HG03378 (cell line): ENCODE measurements around the gene TMEM218.
"Not testable (repeated sequence)": the region's sequence is repeated elsewhere in the genome, so short reads cannot be mapped to it uniquely, and the experiment has no call there.

Experiments used
- ATAC-seq: cut with Tn5 transposase; IDR thresholded peaks from one replicate; pipeline ENCODE4 v1.9.1; 2021; ENCODE audit warnings: mild to moderate bottlenecking, moderate library complexity; ENCODE audit not compliant: unreplicated experiment

The TMEM218 gene

DNA sequence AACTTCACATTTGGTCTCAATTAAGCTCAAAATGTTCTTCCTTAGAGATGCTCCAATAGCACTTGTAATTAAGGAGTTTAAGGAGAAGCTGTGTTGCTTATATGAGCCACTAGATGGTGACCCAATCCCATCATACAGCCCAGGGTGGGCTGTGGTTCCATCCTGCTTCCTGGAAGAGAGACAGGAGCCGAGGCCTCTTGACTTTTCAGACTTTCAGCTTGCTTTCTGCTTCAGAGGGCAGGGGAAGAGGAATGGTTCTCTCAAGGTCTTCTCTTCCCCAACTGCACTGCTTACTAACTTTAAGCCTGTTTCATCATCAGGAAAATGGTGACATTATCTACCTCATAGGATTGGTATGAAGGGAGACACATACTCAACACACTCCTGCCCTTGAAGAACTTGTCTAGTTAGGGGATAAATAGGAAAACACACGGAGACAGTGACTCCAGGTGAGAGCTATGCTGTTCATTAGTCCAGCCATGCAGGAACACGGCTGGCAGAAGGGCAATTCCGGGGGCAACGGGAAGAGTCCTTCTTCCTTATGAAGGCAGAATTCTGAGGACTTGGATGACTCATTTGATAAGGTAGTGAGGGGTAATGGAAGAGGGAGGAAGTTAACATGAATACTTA lies 20.1 kb downstream of the TMEM218 start:
- no peak for ATAC-seq

- ATAC-seq: no peak
These were observed 20.6 kb downstream of the TMEM218 start for GRCh38 chr11:125090816-125091215.

DNA sequence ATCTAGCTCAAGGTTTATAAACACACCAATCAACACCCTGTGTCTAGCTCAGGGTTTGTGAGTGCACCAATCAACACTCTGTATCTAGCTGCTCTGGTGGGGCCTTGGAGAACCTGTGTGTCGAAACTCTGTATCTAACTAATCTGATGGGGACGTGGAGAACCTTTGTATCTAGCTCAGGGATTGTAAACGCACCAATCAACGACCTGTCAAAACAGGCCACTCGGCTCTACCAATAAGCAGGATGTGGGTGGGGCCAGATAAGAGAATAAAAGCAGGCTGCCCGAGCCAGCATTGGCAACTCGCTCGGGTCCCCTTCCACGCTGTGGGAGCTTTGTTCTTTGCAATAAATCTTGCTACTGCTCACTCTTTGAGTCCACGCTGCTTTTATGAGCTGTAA lies 21.3 kb downstream of the TMEM218 start:
- ATAC-seq: not testable (repeated sequence)

- ATAC-seq: not testable (repeated sequence)
These were observed 21.9 kb downstream of the TMEM218 start for GRCh38 chr11:125089481-125089880.

GRCh38 chr11:125088576-125089455 lies 22.6 kb downstream of the TMEM218 start:
- no peak for ATAC-seq

- ATAC-seq: no peak
These were observed 23.3 kb downstream of the TMEM218 start for GRCh38 chr11:125088123-125088522.

GRCh38 chr11:125086633-125087296 lies 24.7 kb downstream of the TMEM218 start:
- ATAC-seq: no peak

DNA sequence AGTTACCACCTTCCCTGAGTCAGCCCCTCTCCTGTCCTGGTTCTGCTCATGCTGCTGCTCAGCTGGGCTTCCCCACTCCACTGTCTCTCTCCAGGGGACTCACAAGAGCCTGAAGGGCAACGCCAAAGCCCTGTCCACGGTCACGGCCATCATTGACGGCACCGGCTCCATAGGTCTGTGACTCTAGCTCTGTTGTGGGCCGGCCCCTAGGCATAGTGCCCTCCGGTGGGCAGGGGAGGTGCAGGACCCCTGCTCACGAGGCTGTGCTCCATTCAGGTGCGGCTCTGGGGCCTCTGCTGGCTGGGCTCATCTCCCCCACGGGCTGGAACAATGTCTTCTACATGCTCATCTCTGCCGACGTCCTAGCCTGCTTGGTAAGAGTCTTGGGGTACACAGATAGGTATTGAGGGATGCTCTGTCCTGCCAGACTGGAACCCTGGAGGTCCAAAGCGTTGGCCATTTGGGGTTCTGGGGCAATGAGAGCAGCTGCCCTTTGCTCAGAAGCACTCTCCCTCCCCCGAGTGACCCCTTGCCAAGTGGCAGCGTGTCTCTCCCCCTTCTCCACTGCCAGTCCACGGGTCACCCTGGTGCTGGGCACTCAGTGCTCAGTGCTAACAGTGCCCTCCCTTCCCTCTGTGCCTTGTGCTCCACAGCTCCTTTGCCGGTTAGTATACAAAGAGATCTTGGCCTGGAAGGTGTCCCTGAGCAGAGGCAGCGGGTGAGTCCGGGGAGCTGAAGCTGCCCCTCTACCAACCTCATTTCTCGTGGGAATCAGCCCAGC lies 25.9 kb downstream of the TMEM218 start:
- no peak for ATAC-seq

DNA sequence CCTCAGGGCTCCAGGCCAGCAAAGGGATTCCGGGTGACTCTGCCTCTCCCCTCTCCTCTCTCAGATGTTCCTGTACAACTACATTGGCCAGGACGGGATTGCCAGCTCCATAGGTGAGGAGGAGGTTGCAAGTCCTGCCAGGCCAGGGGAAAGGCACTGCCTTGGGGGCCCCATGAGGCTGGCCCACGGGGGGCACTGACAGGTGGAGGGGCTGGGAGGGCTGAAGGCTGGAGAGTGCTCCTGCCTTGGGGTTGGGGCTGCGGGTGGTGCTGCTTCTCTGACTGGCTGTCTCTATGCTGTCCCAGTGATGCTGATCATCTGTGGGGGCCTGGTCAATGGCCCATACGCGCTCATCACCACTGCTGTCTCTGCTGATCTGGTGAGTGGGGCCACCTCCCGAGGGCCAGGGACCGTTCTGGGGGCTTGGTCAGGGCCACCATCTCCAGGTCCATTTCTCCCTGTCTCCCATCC lies 26.6 kb downstream of the TMEM218 start:
- no peak for ATAC-seq

- no peak for ATAC-seq
These were observed 27.4 kb downstream of the TMEM218 start for GRCh38 chr11:125084057-125084416.

GRCh38 chr11:125083312-125084056 lies 27.9 kb downstream of the TMEM218 start:
- ATAC-seq: no peak

DNA sequence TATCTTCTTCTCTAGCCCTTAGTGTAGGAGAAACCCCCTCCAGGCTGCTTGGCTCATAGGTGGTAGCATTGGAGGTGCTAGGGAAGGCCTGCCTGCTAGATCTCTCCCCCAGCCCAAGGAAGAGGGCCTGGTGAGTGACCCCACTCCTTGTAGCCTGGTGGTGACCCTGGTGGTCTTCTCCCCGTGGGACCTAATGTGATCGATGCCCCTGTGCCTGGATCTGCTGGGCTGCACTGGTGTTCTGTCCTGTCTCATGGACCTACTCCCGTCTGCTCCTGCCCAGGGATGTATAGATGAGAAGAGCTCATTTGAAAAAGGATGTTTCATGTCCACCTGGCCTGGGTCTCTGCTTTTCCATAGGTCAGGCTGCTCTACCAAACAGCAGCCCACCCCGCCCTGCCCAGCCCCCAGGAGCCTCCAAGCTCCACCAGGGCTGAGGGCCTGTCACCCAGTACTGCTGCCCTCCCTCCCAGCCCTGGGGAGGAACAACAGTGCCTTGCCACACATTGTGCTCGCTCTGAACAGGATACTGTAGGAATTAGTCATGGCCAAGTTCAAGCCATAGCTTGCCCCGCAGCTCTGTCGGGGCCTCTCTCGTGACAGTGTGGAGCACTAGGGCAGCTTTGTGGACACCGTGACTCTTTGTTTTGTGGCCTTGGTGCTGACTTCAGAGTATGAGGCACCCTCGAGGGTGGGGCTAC lies 28.7 kb downstream of the TMEM218 start:
- ATAC-seq: no peak

DNA sequence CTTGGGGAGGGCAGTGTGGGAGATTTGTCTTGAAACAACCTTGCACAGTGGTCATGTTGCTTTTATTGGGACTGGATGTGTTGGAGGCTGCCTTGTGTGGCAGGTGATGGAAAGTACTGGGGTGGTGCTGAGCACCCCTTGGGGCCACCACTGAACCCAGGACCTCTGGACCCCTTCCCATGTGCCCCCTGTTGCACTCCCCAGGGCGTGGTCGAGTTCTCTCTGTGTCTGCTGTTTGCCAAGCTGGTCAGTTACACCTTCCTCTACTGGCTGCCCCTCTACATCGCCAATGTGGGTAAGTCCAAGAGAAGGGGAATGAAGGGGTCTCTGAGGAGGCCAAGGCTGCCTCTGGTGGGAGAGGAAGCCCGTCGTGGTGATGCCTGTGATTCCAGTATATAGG lies 29.4 kb downstream of the TMEM218 start:
- ATAC-seq: no peak

DNA sequence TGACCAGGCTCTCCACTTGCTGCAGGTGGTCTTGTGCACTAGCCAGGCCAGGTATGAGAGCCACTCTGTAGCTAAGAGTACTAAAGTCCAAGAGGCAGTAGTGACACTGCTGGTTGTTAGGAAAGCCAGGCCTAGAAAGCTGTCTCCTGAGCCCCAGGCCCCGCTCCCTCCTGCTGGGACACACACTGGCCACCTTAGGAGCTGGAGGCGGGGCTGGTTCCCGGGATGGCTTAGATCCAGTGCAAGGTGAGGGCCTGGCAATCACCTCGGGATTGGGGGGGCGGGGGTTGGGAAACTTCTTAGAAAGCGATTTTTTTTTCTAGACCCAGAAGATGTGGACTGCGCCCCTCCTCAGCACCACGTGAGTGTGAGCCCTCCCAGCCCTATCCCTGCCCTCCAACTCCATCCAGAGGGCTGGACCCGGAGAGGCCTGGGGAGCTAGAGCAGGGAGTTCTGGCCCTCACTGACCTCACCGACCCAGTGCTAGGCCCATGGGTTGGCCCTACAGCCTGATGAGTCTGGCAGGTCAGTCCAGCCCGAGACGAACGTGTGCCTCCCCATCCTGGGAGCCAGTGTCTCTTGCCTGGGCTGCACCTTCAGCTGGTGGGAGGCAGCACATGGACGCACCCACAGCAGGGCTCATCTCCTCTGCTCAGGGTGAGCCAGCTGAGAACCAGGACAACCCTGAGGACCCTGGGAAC lies 30.2 kb downstream of the TMEM218 start:
- ATAC-seq: no peak

GRCh38 chr11:125080531-125080911 lies 30.9 kb downstream of the TMEM218 start:
- ATAC-seq: no peak

GRCh38 chr11:125079878-125080530 lies 31.4 kb downstream of the TMEM218 start:
- no peak for ATAC-seq

DNA sequence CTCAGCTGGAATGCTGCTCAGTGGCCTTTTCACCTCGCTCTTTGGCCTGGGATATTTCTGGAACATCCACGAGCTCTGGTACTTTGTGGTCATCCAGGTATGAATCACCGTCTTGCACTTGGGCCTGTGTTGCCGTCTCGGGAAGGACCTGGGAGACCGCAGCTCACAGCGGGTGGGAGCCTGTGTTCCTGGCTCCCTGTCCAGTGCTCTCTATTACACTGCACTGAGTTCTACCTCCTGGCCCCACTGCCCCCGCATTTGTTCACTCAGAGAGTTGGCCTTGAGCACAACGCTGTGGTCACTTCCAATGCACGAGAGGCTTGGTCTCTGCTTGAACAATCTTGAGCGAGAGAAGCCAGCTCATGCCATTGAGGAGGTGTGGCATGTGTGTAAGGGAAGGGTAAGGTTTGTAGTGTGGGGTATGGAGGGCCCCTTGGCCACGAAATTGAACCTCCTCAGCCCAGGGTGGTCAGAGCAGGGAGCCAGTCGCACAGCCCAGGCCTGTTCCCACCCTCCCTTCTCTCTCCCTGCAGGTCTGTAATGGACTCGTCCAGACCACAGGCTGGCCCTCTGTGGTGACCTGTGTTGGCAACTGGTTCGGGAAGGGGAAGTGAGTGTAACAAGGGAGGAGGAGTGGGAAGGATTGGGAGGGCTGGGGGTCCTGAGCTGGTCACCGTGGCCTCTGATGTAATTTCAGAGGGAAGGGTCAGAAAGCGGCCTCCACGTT lies 32.1 kb downstream of the TMEM218 start:
- ATAC-seq: no peak
